Thyroid gland (tissue), 4 donors: ENCODE measurements around the gene STK10. TPM values are rescaled to one million over a fixed set of nuclear protein-coding genes. Genes with fewer than 3 reads are reported as not detected.
"Not testable (repeated sequence)": the region's sequence is repeated elsewhere in the genome, so short reads cannot be mapped to it uniquely, and the experiment has no call there.

Experiments used
- DNase-seq, 2 donors: peaks; one replicate each; pipeline ENCODE4 v3.0.0-alpha.2; 2019
- H3K27ac ChIP-seq, 3 donors: fragments of 200-600 bp; sonication (generic); 1 replicate in 2 of 3; 2 replicates in 1 of 3; pipeline ENCODE4 v1.5.1; 2016 to 2019; ENCODE audit warnings: mild to moderate bottlenecking in 1 of 3, moderate library complexity in 1 of 3
- H3K27me3 ChIP-seq: fragments of 200-600 bp; sonication (generic); one replicate; pipeline ENCODE4 v1.5.1; 2019
- H3K36me3 ChIP-seq, 2 donors: fragments of 200-600 bp; sonication (generic); one replicate each; pipeline ENCODE4 v1.5.1; 2016 to 2019
- H3K4me1 ChIP-seq, 2 donors: fragments of 200-600 bp; sonication (generic); one replicate each; pipeline ENCODE4 v1.5.1; 2017 to 2019
- H3K4me3 ChIP-seq, 3 donors: fragments of 200-600 bp; sonication (generic); replicated peaks in 1 of 3; 1 replicate in 2 of 3; 2 replicates in 1 of 3; pipeline ENCODE4 v1.5.1; 2016; ENCODE audit warnings: mild to moderate bottlenecking in 1 of 3
- H3K9me3 ChIP-seq: fragments of 200-600 bp; sonication (generic); one replicate; pipeline ENCODE4 v1.5.1; 2017
- POLR2A ChIP-seq, 2 donors: fragments of 450-650 bp; IDR thresholded peaks; one replicate each; pipeline ENCODE4 v1.6.1; 2017; ENCODE audit warnings: antibody characterized with exemption in 2 of 2, mild to moderate bottlenecking in 2 of 2, moderate library complexity in 1 of 2
- WGBS, 2 donors: methylation state at CpG; one replicate each; pipeline ENCODE4 v1.1.5; 2017; 5-methylcytosine and 5-hydroxymethylcytosine counted together
- intact Hi-C: fragments of 100-400 bp; cut with DNase I; formaldehyde crosslinking; loops from one replicate; pipeline ENCODE4 v1.15.1; 2023
- total RNA-seq, 4 donors: library from RNA; depleted of rRNA; stranded (reverse); fragments of >200 nt; gene quantifications; one replicate each; pipeline ENCODE4 v1.2.3, GENCODE V29; 2016
- TF ChIP-seq, protein P1 (sequence below), 6 experiments: fragments of 200-600 bp in 3 of 6; fragments of 450-650 bp in 3 of 6; sonication (generic) in 3 of 6; IDR thresholded peaks; one replicate each; pipeline ENCODE4 v1.5.1; 2016 to 2019; ENCODE audit warnings: antibody characterized with exemption in 6 of 6, mild to moderate bottlenecking in 2 of 6, inconsistent platforms in 1 of 6, moderate library complexity in 1 of 6

The STK10 gene
- total RNA-seq, 4 donors from 2014 or later, result 5.5 to 11.6 (median 8.6) TPM

DNA sequence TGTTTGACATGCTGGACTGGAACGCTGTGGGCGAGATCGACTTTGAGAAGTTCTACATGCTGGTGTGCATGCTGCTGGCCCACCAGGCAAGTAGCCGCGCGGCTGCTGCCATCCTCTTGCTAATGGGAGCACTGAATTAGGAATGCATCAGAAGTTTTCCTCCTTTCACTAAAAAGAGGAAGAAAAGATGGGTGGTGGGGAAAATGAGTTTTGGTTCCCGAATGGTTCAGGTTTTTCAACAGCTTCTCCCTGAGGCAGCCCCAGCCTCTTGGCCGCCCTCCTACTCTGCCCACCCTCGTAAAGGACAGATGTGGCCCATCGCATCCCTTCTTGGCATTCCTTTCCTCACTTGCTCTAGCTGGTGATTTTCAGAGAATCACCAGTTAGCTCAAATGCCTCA, 11.4 kb upstream of the STK10 start:
- intact Hi-C loops, result no loop called here
- H3K27me3 ChIP-seq, result no peaks in the 10 kb centered on the region
- 85 to 88% methylated on average over 10 of the region's 10 CpGs for WGBS, 2 donors
- no peaks in the 10 kb centered on the region for H3K36me3 ChIP-seq
- no peak overlapping the region for H3K4me3 ChIP-seq
- DNase-seq, result no peak
- no peaks in the 10 kb centered on the region for H3K4me1 ChIP-seq
- no peak for TF ChIP-seq POLR2A (IDR thresholded peaks at IDR 0.05)
- TF ChIP-seq, protein P1, sequence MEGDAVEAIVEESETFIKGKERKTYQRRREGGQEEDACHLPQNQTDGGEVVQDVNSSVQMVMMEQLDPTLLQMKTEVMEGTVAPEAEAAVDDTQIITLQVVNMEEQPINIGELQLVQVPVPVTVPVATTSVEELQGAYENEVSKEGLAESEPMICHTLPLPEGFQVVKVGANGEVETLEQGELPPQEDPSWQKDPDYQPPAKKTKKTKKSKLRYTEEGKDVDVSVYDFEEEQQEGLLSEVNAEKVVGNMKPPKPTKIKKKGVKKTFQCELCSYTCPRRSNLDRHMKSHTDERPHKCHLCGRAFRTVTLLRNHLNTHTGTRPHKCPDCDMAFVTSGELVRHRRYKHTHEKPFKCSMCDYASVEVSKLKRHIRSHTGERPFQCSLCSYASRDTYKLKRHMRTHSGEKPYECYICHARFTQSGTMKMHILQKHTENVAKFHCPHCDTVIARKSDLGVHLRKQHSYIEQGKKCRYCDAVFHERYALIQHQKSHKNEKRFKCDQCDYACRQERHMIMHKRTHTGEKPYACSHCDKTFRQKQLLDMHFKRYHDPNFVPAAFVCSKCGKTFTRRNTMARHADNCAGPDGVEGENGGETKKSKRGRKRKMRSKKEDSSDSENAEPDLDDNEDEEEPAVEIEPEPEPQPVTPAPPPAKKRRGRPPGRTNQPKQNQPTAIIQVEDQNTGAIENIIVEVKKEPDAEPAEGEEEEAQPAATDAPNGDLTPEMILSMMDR (IDR thresholded peaks at IDR 0.05), result no peak
- H3K9me3 ChIP-seq, result no peaks in the 10 kb centered on the region
- no peak overlapping the region for H3K27ac ChIP-seq

GRCh38 chr5:172197775-172198174, 9.8 kb upstream of the STK10 start:
- H3K4me3 ChIP-seq, H3K27ac ChIP-seq, H3K36me3 ChIP-seq, H3K27me3 ChIP-seq, H3K9me3 ChIP-seq, DNase-seq, intact Hi-C loops, H3K4me1 ChIP-seq: not testable (repeated sequence)
- 72 to 80% methylated on average over 4 of the region's 4 CpGs for WGBS, 2 donors

DNA sequence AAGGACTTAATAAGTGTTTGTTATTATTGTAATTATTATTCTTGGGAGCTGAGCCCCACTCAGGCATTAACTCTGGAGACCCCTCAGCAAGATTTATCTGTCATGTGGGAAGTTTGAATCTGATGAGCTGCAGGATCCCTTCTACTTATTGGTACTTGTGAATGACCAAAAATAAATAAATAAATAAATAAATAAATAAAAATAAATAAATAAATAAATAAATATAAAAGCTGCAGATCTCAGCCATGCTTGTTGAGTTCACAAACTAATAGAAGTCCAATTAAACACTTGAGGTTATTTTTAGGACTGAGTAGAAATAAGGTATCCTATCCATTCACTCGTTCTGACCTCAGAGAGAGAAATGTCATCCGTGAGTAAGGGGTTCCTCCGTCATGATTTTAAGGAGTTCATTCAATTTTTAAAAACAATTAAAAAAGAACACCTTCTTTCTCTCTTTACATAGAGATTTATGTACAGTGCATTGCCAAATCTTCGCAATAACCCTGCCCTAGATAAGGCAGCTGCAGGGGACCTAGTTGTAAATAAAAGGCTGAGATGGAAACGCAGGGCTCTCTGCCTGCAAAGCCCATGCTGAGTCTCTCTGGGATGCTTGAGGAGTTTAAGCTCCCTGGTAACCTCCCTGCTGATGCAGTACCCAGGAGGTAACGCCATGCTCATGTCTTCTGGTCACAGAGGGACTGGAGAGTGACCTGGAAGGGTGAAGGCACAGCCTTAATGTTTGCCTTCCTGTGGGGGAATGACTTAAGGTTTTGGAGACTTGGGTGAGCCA, 7.2 kb upstream of the STK10 start:
- 72 to 73% methylated on average over 6 of the region's 6 CpGs for WGBS, 2 donors
- intact Hi-C loops, result no loop called here
- TF ChIP-seq, protein P1 (IDR thresholded peaks at IDR 0.05), result no peak
- no peak for TF ChIP-seq POLR2A (IDR thresholded peaks at IDR 0.05)

GRCh38 chr5:172193872-172194271, 5.8 kb upstream of the STK10 start, which contains the start of gene EFCAB9:
Gene EFCAB9, plus strand, starts transcription at chr5:172194172. Its CDS starts 1 bp downstream, at chr5:172194173.
- H3K9me3 ChIP-seq, result no peaks in the 10 kb centered on the region
- TF ChIP-seq POLR2A (IDR thresholded peaks at IDR 0.05), result no peak
- TF ChIP-seq, protein P1 (IDR thresholded peaks at IDR 0.05), result no peak
- no peak for DNase-seq
- no peak within 1 kb of the TSS for H3K4me3 ChIP-seq
- 85 to 90% methylated on average over 6 of the region's 6 CpGs for WGBS, 2 donors
- intact Hi-C loops, result no loop called here
- no peak within 1 kb of the TSS for H3K27ac ChIP-seq
- H3K27me3 ChIP-seq, result no peaks in the 10 kb centered on the region
- no peaks in the 10 kb centered on the region for H3K36me3 ChIP-seq
- no peaks in the 10 kb centered on the region for H3K4me1 ChIP-seq

More for the DNA sequence above, 7.2 kb upstream of the STK10 start:
- H3K4me1 ChIP-seq, result no peaks in the 10 kb centered on the region
- no peak overlapping the region for H3K4me3 ChIP-seq
- H3K9me3 ChIP-seq, result no peaks in the 10 kb centered on the region
- H3K27ac ChIP-seq, result no peak overlapping the region
- no peak for DNase-seq
- no peaks in the 10 kb centered on the region for H3K27me3 ChIP-seq
- no peaks in the 10 kb centered on the region for H3K36me3 ChIP-seq

GRCh38 chr5:172189693-172190296, 1.8 kb upstream of the STK10 start:
- 82 to 83% methylated on average over 3 of the region's 3 CpGs for WGBS, 2 donors
- H3K4me3 ChIP-seq, result no peak overlapping the region
- H3K4me1 ChIP-seq, result peaks cover 0 to 7% of the 10 kb centered on the region in 2 donors
- DNase-seq, result no peak
- no peaks in the 10 kb centered on the region for H3K27me3 ChIP-seq
- no peaks in the 10 kb centered on the region for H3K36me3 ChIP-seq
- no peak overlapping the region for H3K27ac ChIP-seq
- no peak for TF ChIP-seq POLR2A (IDR thresholded peaks at IDR 0.05)
- intact Hi-C loops, result loop anchor here (5.0 kb wide), 2 partner anchors 82 to 93 kb away; partner anchors contain the start of gene UBTD2
- H3K9me3 ChIP-seq, result no peaks in the 10 kb centered on the region
